Measurements from ENCODE around the gene PRSS2. TPM values are rescaled to one million over a fixed set of nuclear protein-coding genes. Genes with fewer than 3 reads are reported as not detected.

The PRSS2 gene
- total and polyA plus RNA-seq, 2 experiments from 2014 or later = 94.7 to 241 TPM

DNA sequence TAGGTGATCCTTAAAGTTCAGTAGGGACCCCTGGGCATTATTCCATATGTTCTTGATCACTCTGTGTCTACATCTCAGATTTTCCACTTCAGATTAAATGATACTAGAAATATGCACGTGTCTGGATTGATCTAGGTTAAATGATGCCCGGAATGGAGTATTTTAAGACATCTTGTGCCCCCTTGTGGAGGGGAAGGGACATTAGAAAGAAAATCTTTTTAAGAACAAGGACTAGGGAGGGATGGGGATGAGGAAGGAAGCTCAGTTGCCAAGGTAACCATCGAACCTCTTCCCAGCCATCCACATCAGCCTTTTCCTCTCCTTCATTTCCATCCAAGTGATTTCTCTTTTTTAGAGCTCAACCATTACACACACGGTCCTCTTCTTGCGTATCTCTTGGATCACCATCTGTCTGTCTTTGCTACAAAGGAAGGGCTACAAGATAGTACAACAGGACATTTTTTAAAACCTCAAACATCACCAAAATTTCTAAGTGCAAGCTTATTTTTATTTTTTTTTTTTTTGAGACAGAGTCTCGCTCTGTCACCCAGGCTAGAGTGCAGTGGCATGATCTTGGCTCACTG is 40.5 kb downstream of the PRSS2 start:
- 41% methylated on average over 6 of the region's 6 CpGs for WGBS (ENCODE audit: low lambda C conversion rate, missing lambda C conversion rate)
- no peak overlapping the region for H3K4me3 ChIP-seq

GRCh38 chr7:142812437-142813215 is 41.9 kb downstream of the PRSS2 start:
- H3K4me1 ChIP-seq (ENCODE audit: insufficient read depth) = no peaks in the 10 kb centered on the region
- H3K4me3 ChIP-seq = no peak overlapping the region
- WGBS (ENCODE audit: low lambda C conversion rate, missing lambda C conversion rate) = 29% methylated on average over 7 of the region's 7 CpGs
- H2AFZ ChIP-seq = no peak overlapping the region
- no peaks in the 10 kb centered on the region for H4K20me1 ChIP-seq (ENCODE audit: insufficient read depth, poor library complexity, severe bottlenecking)
- no peaks in the 10 kb centered on the region for H3K9me3 ChIP-seq (ENCODE audit: low read depth)
- H3K9me2 ChIP-seq (replicated peaks; ENCODE audit: insufficient read depth) = no peaks in the 10 kb centered on the region
- no peaks in the 10 kb centered on the region for H3K79me2 ChIP-seq
- TF ChIP-seq EZH2phosphoT487 (IDR thresholded peaks at IDR 0.05; ENCODE audit: low read depth, severe bottlenecking, unreplicated experiment) (no peak), CTCF (IDR thresholded peaks at IDR 0.05; ENCODE audit: poor library complexity) (no peak), EZH2 (IDR thresholded peaks at IDR 0.05; ENCODE audit: borderline replicate concordance) (no peak)
- H3K36me3 ChIP-seq (replicated peaks; ENCODE audit: insufficient read depth, low read depth) = no peaks in the 10 kb centered on the region
- H3K27me3 ChIP-seq = peaks cover 19% of the 10 kb centered on the region
- no peak overlapping the region for H3K4me2 ChIP-seq
- DNase-seq (ENCODE audit: low spot score) = no peak
- no peak overlapping the region for H3K27ac ChIP-seq

More for the DNA sequence above, 40.5 kb downstream of the PRSS2 start:
- Histone ChIP-seq H3K4me1 (ENCODE audit: insufficient read depth) (no peaks in the 10 kb centered on the region), H3K27ac (no peak overlapping the region), H4K20me1 (ENCODE audit: insufficient read depth, poor library complexity, severe bottlenecking) (no peaks in the 10 kb centered on the region), H3K79me2 (no peaks in the 10 kb centered on the region), H3K9me3 (ENCODE audit: low read depth) (no peaks in the 10 kb centered on the region), H3K9me2 (replicated peaks; ENCODE audit: insufficient read depth) (no peaks in the 10 kb centered on the region), H3K27me3 (peaks cover 29% of the 10 kb centered on the region), H2AFZ (no peak overlapping the region), H3K4me2 (no peak overlapping the region), H3K36me3 (replicated peaks; ENCODE audit: insufficient read depth, low read depth) (no peaks in the 10 kb centered on the region)
- no peak for TF ChIP-seq EZH2phosphoT487 (IDR thresholded peaks at IDR 0.05; ENCODE audit: low read depth, severe bottlenecking, unreplicated experiment)
- no peak for TF ChIP-seq EZH2 (IDR thresholded peaks at IDR 0.05; ENCODE audit: borderline replicate concordance)
- TF ChIP-seq CTCF (IDR thresholded peaks at IDR 0.05; ENCODE audit: poor library complexity) = peak; percentile 57
- peak; percentile 46 for DNase-seq (ENCODE audit: low spot score)

GRCh38 chr7:142813226-142813625 is 42.5 kb downstream of the PRSS2 start:
- 10% methylated on average over 2 of the region's 2 CpGs for WGBS (ENCODE audit: low lambda C conversion rate, missing lambda C conversion rate)
- no peaks in the 10 kb centered on the region for H4K20me1 ChIP-seq (ENCODE audit: insufficient read depth, poor library complexity, severe bottlenecking)
- TF ChIP-seq EZH2 (IDR thresholded peaks at IDR 0.05; ENCODE audit: borderline replicate concordance) (no peak), CTCF (IDR thresholded peaks at IDR 0.05; ENCODE audit: poor library complexity) (no peak), EZH2phosphoT487 (IDR thresholded peaks at IDR 0.05; ENCODE audit: low read depth, severe bottlenecking, unreplicated experiment) (no peak)
- no peak overlapping the region for H3K27ac ChIP-seq
- no peaks in the 10 kb centered on the region for H3K79me2 ChIP-seq
- H3K9me3 ChIP-seq (ENCODE audit: low read depth) = no peaks in the 10 kb centered on the region
- H3K36me3 ChIP-seq (replicated peaks; ENCODE audit: insufficient read depth, low read depth) = no peaks in the 10 kb centered on the region
- H3K4me2 ChIP-seq = no peak overlapping the region
- no peaks in the 10 kb centered on the region for H3K9me2 ChIP-seq (replicated peaks; ENCODE audit: insufficient read depth)
- no peaks in the 10 kb centered on the region for H3K4me1 ChIP-seq (ENCODE audit: insufficient read depth)
- peak; percentile 78 for DNase-seq (ENCODE audit: low spot score)
- H3K4me3 ChIP-seq = no peak overlapping the region
- peaks cover 15% of the 10 kb centered on the region for H3K27me3 ChIP-seq
- no peak overlapping the region for H2AFZ ChIP-seq

All from hepatocyte (in vitro differentiated cells).